ENCODE data around the gene KCTD5. TPM values are rescaled to one million over a fixed set of nuclear protein-coding genes. Genes with fewer than 3 reads are reported as not detected.

The KCTD5 gene
- total RNA-seq, 2 donors from 2014 or later = 13.5 to 14.3 TPM

- intact Hi-C loops (cut with DNase I) = loop anchor here in 1 of 2 donors (10.0 kb wide), 1 partner anchor 86 kb away; no protein-coding TSS in a partner anchor
- DNase-seq (ENCODE audit: low spot score) = no peak
Measured at GRCh38 chr16:2738615-2739014, 56.3 kb downstream of the KCTD5 start.

GRCh38 chr16:2739625-2740430, 57.5 kb downstream of the KCTD5 start:
- peak; percentile 48 for DNase-seq (ENCODE audit: low spot score)
- intact Hi-C loops (cut with DNase I) = loop anchor here in 1 of 2 donors (1.0 to 10.0 kb wide), 2 partner anchors 33 to 85 kb away; no protein-coding TSS in a partner anchor

- DNase-seq (ENCODE audit: low spot score) = peak; percentile 72
- intact Hi-C loops (cut with DNase I) = loop anchor here in 1 of 2 donors (1.0 kb wide), 1 partner anchor 33 kb away; no protein-coding TSS in a partner anchor
Measured at GRCh38 chr16:2740476-2740875, 58.2 kb downstream of the KCTD5 start.

GRCh38 chr16:2741168-2741567, 58.8 kb downstream of the KCTD5 start:
- intact Hi-C loops (cut with DNase I) = no loop called here

GRCh38 chr16:2742323-2743006, 60.1 kb downstream of the KCTD5 start:
- intact Hi-C loops (cut with DNase I) = no loop called here
- peak; percentile 62 for DNase-seq (ENCODE audit: low spot score)

More at GRCh38 chr16:2741168-2741567, 58.8 kb downstream of the KCTD5 start:
- DNase-seq (ENCODE audit: low spot score) = peak; percentile 37

GRCh38 chr16:2743007-2743810, 60.9 kb downstream of the KCTD5 start:
- DNase-seq (ENCODE audit: low spot score) = peak; percentile 47
- intact Hi-C loops (cut with DNase I) = no loop called here

- intact Hi-C loops (cut with DNase I) = no loop called here
- no peak for DNase-seq (ENCODE audit: low spot score)
Measured at GRCh38 chr16:2744711-2745110, 62.4 kb downstream of the KCTD5 start.

GRCh38 chr16:2745116-2745890, 63.0 kb downstream of the KCTD5 start:
- intact Hi-C loops (cut with DNase I) = no loop called here
- DNase-seq (ENCODE audit: low spot score) = no peak

GRCh38 chr16:2745961-2746360, 63.6 kb downstream of the KCTD5 start:
- no peak for DNase-seq (ENCODE audit: low spot score)
- intact Hi-C loops (cut with DNase I) = no loop called here

- intact Hi-C loops (cut with DNase I) = no loop called here
- peak; percentile 48 for DNase-seq (ENCODE audit: low spot score)
Measured at GRCh38 chr16:2748757-2749455, 66.6 kb downstream of the KCTD5 start.

- DNase-seq (ENCODE audit: low spot score) = peak; percentile 63
- intact Hi-C loops (cut with DNase I) = no loop called here
Measured at GRCh38 chr16:2749476-2749875, 67.2 kb downstream of the KCTD5 start.

- peak; percentile 68 for DNase-seq (ENCODE audit: low spot score)
- intact Hi-C loops (cut with DNase I) = no loop called here
Measured at GRCh38 chr16:2749936-2750335, 67.6 kb downstream of the KCTD5 start.

- intact Hi-C loops (cut with DNase I) = no loop called here
- no peak for DNase-seq (ENCODE audit: low spot score)
Measured at GRCh38 chr16:2751577-2752034, 69.3 kb downstream of the KCTD5 start.

- peak; percentile 98 for DNase-seq (ENCODE audit: low spot score)
- intact Hi-C loops (cut with DNase I) = no loop called here
Measured at GRCh38 chr16:2752035-2752849, 69.9 kb downstream of the KCTD5 start, which contains the start of gene SRRM2. Gene SRRM2 (plus strand): TSS chr16:2752638. CDS start chr16:2756365, 3,727 bp downstream.

GRCh38 chr16:2752850-2753732, 70.8 kb downstream of the KCTD5 start:
- DNase-seq (ENCODE audit: low spot score) = peak; percentile 95
- intact Hi-C loops (cut with DNase I) = no loop called here

- intact Hi-C loops (cut with DNase I) = no loop called here
- peak; percentile 10 for DNase-seq (ENCODE audit: low spot score)
Measured at GRCh38 chr16:2753733-2754020, 71.4 kb downstream of the KCTD5 start.
